Measurements from ENCODE around the gene CNPY1.
"Not testable (repeated sequence)": the region's sequence is repeated elsewhere in the genome, so short reads cannot be mapped to it uniquely, and the experiment has no call there.

Gene CNPY1

GRCh38 chr7:155546449-155546848, at the start of gene CNPY1:
Gene CNPY1 (minus strand): TSS chr7:155546559. CDS start chr7:155545929, 630 bp downstream.
- TF ChIP-seq, protein P1, sequence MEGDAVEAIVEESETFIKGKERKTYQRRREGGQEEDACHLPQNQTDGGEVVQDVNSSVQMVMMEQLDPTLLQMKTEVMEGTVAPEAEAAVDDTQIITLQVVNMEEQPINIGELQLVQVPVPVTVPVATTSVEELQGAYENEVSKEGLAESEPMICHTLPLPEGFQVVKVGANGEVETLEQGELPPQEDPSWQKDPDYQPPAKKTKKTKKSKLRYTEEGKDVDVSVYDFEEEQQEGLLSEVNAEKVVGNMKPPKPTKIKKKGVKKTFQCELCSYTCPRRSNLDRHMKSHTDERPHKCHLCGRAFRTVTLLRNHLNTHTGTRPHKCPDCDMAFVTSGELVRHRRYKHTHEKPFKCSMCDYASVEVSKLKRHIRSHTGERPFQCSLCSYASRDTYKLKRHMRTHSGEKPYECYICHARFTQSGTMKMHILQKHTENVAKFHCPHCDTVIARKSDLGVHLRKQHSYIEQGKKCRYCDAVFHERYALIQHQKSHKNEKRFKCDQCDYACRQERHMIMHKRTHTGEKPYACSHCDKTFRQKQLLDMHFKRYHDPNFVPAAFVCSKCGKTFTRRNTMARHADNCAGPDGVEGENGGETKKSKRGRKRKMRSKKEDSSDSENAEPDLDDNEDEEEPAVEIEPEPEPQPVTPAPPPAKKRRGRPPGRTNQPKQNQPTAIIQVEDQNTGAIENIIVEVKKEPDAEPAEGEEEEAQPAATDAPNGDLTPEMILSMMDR (IDR thresholded peaks at IDR 0.05) = not testable (repeated sequence)

GRCh38 chr7:155594961-155595366, 48.6 kb upstream of the CNPY1 start:
- TF ChIP-seq, protein P1 (IDR thresholded peaks at IDR 0.05) = no peak

DNA sequence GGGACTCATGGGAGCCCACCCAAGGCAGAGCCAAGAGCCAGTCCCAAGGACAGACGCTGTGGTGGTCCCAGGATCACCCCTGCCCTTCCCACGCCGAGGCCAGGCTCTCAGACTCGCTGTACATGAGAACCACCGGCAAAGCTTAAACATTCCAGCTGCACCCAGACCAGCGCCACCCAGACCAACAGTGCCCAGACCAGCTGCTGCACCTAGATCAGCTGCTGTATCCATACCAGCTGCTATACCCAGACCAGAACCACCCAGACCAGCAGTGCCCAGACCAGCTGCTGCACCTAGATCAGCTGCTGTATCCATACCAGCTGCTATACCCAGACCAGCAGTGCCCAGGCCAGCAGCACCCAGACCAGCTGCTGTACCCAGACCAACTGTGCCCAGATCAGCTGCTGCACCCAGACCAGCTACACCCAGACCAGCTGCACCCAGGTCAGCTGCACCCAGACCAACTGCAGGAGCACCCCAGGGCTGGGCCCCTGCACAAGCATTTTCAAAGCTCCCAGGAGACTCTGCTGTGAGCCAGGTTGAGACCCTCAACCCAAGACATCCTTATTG, 47.9 kb upstream of the CNPY1 start:
- TF ChIP-seq, protein P1 (IDR thresholded peaks at IDR 0.05) = no peak

- TF ChIP-seq, protein P1 (IDR thresholded peaks at IDR 0.05) = no peak
Observed at GRCh38 chr7:155593461-155594162, 47.3 kb upstream of the CNPY1 start.

DNA sequence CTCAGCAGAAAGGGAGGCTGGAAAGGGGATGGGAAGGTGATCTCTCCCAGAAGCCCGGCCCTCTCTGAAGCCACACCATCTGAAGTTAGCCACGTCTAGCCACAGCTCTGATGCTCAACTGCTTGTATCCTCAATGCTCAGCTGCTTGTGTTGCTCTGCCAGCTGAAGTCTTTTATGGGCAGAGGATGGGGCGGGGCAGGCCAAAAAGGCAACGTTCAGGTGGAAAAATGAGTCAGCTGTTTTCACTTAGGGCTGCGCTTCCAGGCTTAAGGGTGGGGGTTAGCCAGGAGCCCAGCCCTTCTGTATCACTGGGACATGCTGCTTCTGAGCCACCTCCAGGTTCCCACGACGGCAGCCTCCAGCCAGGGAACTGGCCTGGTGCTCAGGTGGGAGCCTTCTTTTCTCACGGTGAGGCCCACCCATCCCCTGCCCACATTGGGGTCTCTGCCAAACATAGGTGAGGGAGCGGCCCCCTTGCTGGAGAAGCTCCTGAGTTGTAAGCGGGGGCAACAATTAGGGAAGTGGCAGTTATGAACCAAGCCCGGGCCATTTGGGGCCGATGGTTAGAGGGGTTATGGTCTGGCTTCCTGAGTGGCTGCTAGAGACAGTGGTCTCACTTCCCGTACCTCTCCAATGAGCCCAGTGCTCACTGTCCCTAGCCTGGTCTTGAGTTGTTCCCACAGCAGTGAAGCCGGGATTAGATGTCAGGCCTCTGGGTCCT, 44.9 kb upstream of the CNPY1 start:
- TF ChIP-seq, protein P1 (IDR thresholded peaks at IDR 0.05) = no peak

DNA sequence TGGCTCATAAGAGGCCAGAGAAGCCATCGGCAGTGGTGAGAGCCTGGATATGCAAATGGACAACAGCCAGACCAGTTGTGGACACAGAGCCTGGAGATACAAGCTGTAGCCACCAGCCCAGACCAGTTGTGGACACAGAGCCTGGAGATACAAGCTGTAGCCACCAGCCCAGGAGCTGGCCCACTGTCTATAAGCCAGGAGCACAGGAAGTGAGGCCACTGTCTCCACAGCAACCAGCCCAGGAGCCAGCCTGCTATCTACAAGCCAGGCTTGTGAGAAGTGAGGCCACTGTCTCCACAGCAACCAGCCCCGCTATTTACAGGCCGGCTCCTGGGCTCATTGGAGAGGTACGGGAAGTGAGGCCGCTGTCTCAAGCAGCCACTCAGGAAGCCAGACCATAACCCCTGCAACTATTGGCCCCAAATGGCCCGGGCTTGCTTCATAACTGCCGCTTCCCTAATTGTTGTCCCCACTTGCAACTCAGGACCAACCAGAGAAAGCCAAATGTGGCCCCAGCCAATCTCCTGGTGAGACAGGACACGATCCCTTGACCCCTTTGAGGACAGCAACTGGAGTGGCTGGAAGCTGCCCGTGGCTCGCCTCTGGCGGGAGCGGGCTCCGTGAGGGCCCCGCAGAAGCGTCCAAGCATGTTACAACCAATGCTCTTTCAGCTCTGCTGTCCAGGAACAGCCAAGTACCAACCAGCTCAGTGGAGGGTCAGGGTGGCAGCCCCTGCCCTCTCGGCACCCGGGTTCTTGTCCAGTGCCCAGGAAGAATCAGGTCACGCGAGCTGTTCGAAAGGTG, 44.1 kb upstream of the CNPY1 start:
- TF ChIP-seq, protein P1 (IDR thresholded peaks at IDR 0.05) = no peak

All from LNCAP (cell line).